ENCODE results near the gene DNASE2.

GRCh38 chr19:12899891-12900518 is 18.8 kb upstream of the DNASE2 start:
- TF ChIP-seq CTCF (conservative IDR thresholded peaks at IDR 0.05; ENCODE audit: low read depth, low read length) (no peak), EZH2 (IDR thresholded peaks at IDR 0.05; ENCODE audit: borderline replicate concordance, low read depth, low read length, poor library complexity, severe bottlenecking) (no peak)

All from A673 (cell line).